ENCODE measurements around the gene NGEF.

NGEF gene

DNA sequence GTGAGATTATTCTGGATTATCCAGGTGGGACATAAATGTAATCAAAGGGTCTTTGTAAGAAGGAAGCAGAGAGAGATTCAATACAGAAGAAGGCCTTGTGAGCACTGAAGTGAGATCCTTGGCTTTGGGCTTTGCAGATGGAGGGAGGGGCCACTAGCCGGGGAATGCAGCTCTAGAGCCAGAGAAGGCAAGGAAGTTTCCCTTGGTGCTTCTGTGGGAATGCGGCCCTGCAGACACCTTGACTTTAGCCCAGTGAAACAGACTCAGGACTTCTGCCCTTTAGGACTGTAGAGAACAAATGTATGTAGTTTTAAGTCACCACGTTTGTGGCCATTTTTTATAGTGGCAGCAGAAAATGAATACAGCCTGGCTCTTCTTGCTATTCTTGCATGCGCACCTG, 27.5 kb upstream of the NGEF start:
- no peaks in the 10 kb centered on the region for H3K79me2 ChIP-seq (ENCODE audit: insufficient read depth, low read length)
- no peaks in the 10 kb centered on the region for H3K9me2 ChIP-seq (ENCODE audit: low read depth, low read length)
- TF ChIP-seq EZH2 (IDR thresholded peaks at IDR 0.05; ENCODE audit: borderline replicate concordance, low read length) = no peak
- TF ChIP-seq CTCF (IDR thresholded peaks at IDR 0.05; ENCODE audit: low read length) = no peak
- H2AFZ ChIP-seq (ENCODE audit: low read length) = no peak overlapping the region
- H3K4me1 ChIP-seq (ENCODE audit: insufficient read depth, low read length, severe bottlenecking) = no peaks in the 10 kb centered on the region
- H3K4me2 ChIP-seq (ENCODE audit: low read length) = no peak overlapping the region
- no peaks in the 10 kb centered on the region for H3K27me3 ChIP-seq (ENCODE audit: insufficient read depth, low read length)
- no peaks in the 10 kb centered on the region for H3F3A ChIP-seq (ENCODE audit: insufficient read depth, low read length)
- no peak overlapping the region for H3K9ac ChIP-seq (ENCODE audit: low read length)
- H3K9me3 ChIP-seq (ENCODE audit: low read length) = peaks cover 2% of the 10 kb centered on the region; the same call in 1 of the 2 replicates
- no peaks in the 10 kb centered on the region for H4K20me1 ChIP-seq (ENCODE audit: insufficient read depth, low read length)
- H3K36me3 ChIP-seq (ENCODE audit: insufficient read depth, low read length) = no peaks in the 10 kb centered on the region
- no peak overlapping the region for H3K4me3 ChIP-seq (ENCODE audit: low read depth, low read length, poor library complexity, severe bottlenecking)
- no peak overlapping the region for H3K27ac ChIP-seq (ENCODE audit: low read depth, low read length, poor library complexity, severe bottlenecking)

- no peak overlapping the region for H3K27ac ChIP-seq (ENCODE audit: low read depth, low read length, poor library complexity, severe bottlenecking)
- TF ChIP-seq CTCF (IDR thresholded peaks at IDR 0.05; ENCODE audit: low read length) (no peak), EZH2 (IDR thresholded peaks at IDR 0.05; ENCODE audit: borderline replicate concordance, low read length) (no peak)
- H4K20me1 ChIP-seq (ENCODE audit: insufficient read depth, low read length) = no peaks in the 10 kb centered on the region
- no peak overlapping the region for H3K4me2 ChIP-seq (ENCODE audit: low read length)
- no peaks in the 10 kb centered on the region for H3K4me1 ChIP-seq (ENCODE audit: insufficient read depth, low read length, severe bottlenecking)
- no peaks in the 10 kb centered on the region for H3K9me2 ChIP-seq (ENCODE audit: low read depth, low read length)
- H3F3A ChIP-seq (ENCODE audit: insufficient read depth, low read length) = no peaks in the 10 kb centered on the region
- H3K9me3 ChIP-seq (ENCODE audit: low read length) = peaks cover 3% of the 10 kb centered on the region; the same call in 1 of the 2 replicates
- H3K9ac ChIP-seq (ENCODE audit: low read length) = no peak overlapping the region
- no peaks in the 10 kb centered on the region for H3K27me3 ChIP-seq (ENCODE audit: insufficient read depth, low read length)
- H3K79me2 ChIP-seq (ENCODE audit: insufficient read depth, low read length) = no peaks in the 10 kb centered on the region
- H3K36me3 ChIP-seq (ENCODE audit: insufficient read depth, low read length) = no peaks in the 10 kb centered on the region
- no peak overlapping the region for H3K4me3 ChIP-seq (ENCODE audit: low read depth, low read length, poor library complexity, severe bottlenecking)
- no peak overlapping the region for H2AFZ ChIP-seq (ENCODE audit: low read length)
Observed at GRCh38 chr2:233039846-233040530, 26.9 kb upstream of the NGEF start.

- no peaks in the 10 kb centered on the region for H3K36me3 ChIP-seq (ENCODE audit: insufficient read depth, low read length)
- no peak overlapping the region for H3K9ac ChIP-seq (ENCODE audit: low read length)
- no peak overlapping the region for H3K4me2 ChIP-seq (ENCODE audit: low read length)
- no peaks in the 10 kb centered on the region for H3K27me3 ChIP-seq (ENCODE audit: insufficient read depth, low read length)
- no peak overlapping the region for H3K27ac ChIP-seq (ENCODE audit: low read depth, low read length, poor library complexity, severe bottlenecking)
- H3K4me3 ChIP-seq (ENCODE audit: low read depth, low read length, poor library complexity, severe bottlenecking) = no peak overlapping the region
- no peaks in the 10 kb centered on the region for H3F3A ChIP-seq (ENCODE audit: insufficient read depth, low read length)
- H3K9me2 ChIP-seq (ENCODE audit: low read depth, low read length) = no peaks in the 10 kb centered on the region
- H2AFZ ChIP-seq (ENCODE audit: low read length) = no peak overlapping the region
- H3K9me3 ChIP-seq (ENCODE audit: low read length) = peaks cover 3% of the 10 kb centered on the region; the same call in 1 of the 2 replicates
- TF ChIP-seq EZH2 (IDR thresholded peaks at IDR 0.05; ENCODE audit: borderline replicate concordance, low read length) (no peak), CTCF (IDR thresholded peaks at IDR 0.05; ENCODE audit: low read length) (no peak)
- H3K4me1 ChIP-seq (ENCODE audit: insufficient read depth, low read length, severe bottlenecking) = no peaks in the 10 kb centered on the region
- no peaks in the 10 kb centered on the region for H3K79me2 ChIP-seq (ENCODE audit: insufficient read depth, low read length)
- no peaks in the 10 kb centered on the region for H4K20me1 ChIP-seq (ENCODE audit: insufficient read depth, low read length)
Observed at GRCh38 chr2:233039212-233039845, 26.3 kb upstream of the NGEF start.

Data from OCI-LY1 (cell line).